ENCODE data around the gene ZNF804A.

ZNF804A gene

GRCh38 chr2:184589261-184589660, 9.1 kb upstream of the ZNF804A start:
- TF ChIP-seq, protein P1, sequence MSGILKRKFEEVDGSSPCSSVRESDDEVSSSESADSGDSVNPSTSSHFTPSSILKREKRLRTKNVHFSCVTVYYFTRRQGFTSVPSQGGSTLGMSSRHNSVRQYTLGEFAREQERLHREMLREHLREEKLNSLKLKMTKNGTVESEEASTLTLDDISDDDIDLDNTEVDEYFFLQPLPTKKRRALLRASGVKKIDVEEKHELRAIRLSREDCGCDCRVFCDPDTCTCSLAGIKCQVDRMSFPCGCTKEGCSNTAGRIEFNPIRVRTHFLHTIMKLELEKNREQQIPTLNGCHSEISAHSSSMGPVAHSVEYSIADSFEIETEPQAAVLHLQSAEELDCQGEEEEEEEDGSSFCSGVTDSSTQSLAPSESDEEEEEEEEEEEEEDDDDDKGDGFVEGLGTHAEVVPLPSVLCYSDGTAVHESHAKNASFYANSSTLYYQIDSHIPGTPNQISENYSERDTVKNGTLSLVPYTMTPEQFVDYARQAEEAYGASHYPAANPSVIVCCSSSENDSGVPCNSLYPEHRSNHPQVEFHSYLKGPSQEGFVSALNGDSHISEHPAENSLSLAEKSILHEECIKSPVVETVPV (CRISPR knock-in tag; IDR thresholded peaks at IDR 0.05), result no peak
- no peak for TF ChIP-seq ZNF565 (CRISPR knock-in tag; conservative IDR thresholded peaks at IDR 0.05; ENCODE audit: low read depth)
- TF ChIP-seq ARNTL (CRISPR knock-in tag; IDR thresholded peaks at IDR 0.05; ENCODE audit: borderline replicate concordance, low read depth), result no peak
- TF ChIP-seq RARB (CRISPR knock-in tag; IDR thresholded peaks at IDR 0.05), result no peak
- TF ChIP-seq GLIS3 (CRISPR knock-in tag; IDR thresholded peaks at IDR 0.05), result no peak
- TF ChIP-seq ZFP3 (CRISPR knock-in tag; IDR thresholded peaks at IDR 0.05), result no peak
- TF ChIP-seq, protein P2, sequence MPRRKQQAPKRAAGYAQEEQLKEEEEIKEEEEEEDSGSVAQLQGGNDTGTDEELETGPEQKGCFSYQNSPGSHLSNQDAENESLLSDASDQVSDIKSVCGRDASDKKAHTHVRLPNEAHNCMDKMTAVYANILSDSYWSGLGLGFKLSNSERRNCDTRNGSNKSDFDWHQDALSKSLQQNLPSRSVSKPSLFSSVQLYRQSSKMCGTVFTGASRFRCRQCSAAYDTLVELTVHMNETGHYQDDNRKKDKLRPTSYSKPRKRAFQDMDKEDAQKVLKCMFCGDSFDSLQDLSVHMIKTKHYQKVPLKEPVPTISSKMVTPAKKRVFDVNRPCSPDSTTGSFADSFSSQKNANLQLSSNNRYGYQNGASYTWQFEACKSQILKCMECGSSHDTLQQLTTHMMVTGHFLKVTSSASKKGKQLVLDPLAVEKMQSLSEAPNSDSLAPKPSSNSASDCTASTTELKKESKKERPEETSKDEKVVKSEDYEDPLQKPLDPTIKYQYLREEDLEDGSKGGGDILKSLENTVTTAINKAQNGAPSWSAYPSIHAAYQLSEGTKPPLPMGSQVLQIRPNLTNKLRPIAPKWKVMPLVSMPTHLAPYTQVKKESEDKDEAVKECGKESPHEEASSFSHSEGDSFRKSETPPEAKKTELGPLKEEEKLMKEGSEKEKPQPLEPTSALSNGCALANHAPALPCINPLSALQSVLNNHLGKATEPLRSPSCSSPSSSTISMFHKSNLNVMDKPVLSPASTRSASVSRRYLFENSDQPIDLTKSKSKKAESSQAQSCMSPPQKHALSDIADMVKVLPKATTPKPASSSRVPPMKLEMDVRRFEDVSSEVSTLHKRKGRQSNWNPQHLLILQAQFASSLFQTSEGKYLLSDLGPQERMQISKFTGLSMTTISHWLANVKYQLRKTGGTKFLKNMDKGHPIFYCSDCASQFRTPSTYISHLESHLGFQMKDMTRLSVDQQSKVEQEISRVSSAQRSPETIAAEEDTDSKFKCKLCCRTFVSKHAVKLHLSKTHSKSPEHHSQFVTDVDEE (CRISPR knock-in tag; IDR thresholded peaks at IDR 0.05), result no peak
- TF ChIP-seq ISL1 (CRISPR knock-in tag; IDR thresholded peaks at IDR 0.05), result no peak
- no peak; the same call in 1 of the 2 replicates for TF ChIP-seq BACH2 (CRISPR knock-in tag; IDR thresholded peaks at IDR 0.05; ENCODE audit: borderline replicate concordance)
- no peak for TF ChIP-seq OSR1 (CRISPR knock-in tag; IDR thresholded peaks at IDR 0.05)
- TF ChIP-seq PPARA (CRISPR knock-in tag; IDR thresholded peaks at IDR 0.05; ENCODE audit: borderline replicate concordance), result no peak
- no peak for TF ChIP-seq ZFP30 (CRISPR knock-in tag; IDR thresholded peaks at IDR 0.05)
- ATAC-seq, result no peak

DNA sequence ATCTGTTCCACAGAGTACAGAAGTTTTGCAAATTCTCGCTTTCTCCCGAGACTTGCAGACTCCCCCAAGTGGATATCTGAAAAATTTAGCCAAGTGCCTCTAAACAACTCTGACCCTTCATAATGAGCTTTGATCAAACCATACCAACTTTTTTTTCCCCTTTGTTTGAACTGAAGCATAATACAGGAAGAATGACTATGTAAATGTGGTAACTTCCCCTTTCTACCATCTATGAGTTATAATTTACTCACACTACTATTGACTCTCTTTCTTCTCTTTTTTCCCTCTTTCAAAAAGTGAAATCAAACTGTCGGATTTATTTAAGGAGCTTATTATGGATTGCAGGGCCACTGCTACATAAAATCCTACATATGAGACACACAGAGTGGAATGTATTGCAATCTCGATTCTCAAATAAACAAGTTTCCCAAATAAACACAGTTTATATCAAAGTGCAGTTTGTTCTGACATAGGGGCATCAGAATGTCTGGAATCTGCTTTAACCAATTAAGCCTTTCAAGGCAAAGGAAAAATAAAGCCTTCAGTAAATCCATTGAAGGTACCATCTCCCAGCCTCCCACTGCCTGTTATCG, 1.4 kb upstream of the ZNF804A start:
- TF ChIP-seq ZFP3 (CRISPR knock-in tag; IDR thresholded peaks at IDR 0.05), result no peak
- no peak for TF ChIP-seq GLIS3 (CRISPR knock-in tag; IDR thresholded peaks at IDR 0.05)
- no peak for TF ChIP-seq TCF4 (CRISPR knock-in tag; IDR thresholded peaks at IDR 0.05; ENCODE audit: borderline replicate concordance)
- TF ChIP-seq ISL1 (CRISPR knock-in tag; IDR thresholded peaks at IDR 0.05), result peak; percentile 43
- ATAC-seq, result peak; percentile 29

- ATAC-seq, result peak; percentile 74
- TF ChIP-seq ZNF565 (CRISPR knock-in tag; conservative IDR thresholded peaks at IDR 0.05; ENCODE audit: low read depth) (no peak), PPARA (CRISPR knock-in tag; IDR thresholded peaks at IDR 0.05; ENCODE audit: borderline replicate concordance) (no peak), BACH2 (CRISPR knock-in tag; IDR thresholded peaks at IDR 0.05; ENCODE audit: borderline replicate concordance) (no peak), ZNF70 (CRISPR knock-in tag; IDR thresholded peaks at IDR 0.05) (peak; percentile 46; the same call in 1 of the 2 replicates)
- TF ChIP-seq, protein P3, sequence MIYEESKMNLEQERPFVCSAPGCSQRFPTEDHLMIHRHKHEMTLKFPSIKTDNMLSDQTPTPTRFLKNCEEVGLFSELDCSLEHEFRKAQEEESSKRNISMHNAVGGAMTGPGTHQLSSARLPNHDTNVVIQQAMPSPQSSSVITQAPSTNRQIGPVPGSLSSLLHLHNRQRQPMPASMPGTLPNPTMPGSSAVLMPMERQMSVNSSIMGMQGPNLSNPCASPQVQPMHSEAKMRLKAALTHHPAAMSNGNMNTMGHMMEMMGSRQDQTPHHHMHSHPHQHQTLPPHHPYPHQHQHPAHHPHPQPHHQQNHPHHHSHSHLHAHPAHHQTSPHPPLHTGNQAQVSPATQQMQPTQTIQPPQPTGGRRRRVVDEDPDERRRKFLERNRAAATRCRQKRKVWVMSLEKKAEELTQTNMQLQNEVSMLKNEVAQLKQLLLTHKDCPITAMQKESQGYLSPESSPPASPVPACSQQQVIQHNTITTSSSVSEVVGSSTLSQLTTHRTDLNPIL (CRISPR knock-in tag; IDR thresholded peaks at IDR 0.05; ENCODE audit: low read depth), result no peak
Measured at GRCh38 chr2:184597571-184597991, 748 bp upstream of the ZNF804A start.

GRCh38 chr2:184598002-184598315, 370 bp upstream of the ZNF804A start:
- peak; percentile 12; the same call in 1 of the 3 replicates for ATAC-seq
- TF ChIP-seq TOX (CRISPR knock-in tag; IDR thresholded peaks at IDR 0.05; ENCODE audit: borderline replicate concordance) (no peak), ISL1 (CRISPR knock-in tag; IDR thresholded peaks at IDR 0.05) (no peak), GLIS3 (CRISPR knock-in tag; IDR thresholded peaks at IDR 0.05) (no peak), BACH2 (CRISPR knock-in tag; IDR thresholded peaks at IDR 0.05; ENCODE audit: borderline replicate concordance) (no peak), ARNTL (CRISPR knock-in tag; IDR thresholded peaks at IDR 0.05; ENCODE audit: borderline replicate concordance, low read depth) (no peak), POU6F1 (CRISPR knock-in tag; IDR thresholded peaks at IDR 0.05; ENCODE audit: borderline replicate concordance, low read depth) (no peak)
- TF ChIP-seq, protein P4, sequence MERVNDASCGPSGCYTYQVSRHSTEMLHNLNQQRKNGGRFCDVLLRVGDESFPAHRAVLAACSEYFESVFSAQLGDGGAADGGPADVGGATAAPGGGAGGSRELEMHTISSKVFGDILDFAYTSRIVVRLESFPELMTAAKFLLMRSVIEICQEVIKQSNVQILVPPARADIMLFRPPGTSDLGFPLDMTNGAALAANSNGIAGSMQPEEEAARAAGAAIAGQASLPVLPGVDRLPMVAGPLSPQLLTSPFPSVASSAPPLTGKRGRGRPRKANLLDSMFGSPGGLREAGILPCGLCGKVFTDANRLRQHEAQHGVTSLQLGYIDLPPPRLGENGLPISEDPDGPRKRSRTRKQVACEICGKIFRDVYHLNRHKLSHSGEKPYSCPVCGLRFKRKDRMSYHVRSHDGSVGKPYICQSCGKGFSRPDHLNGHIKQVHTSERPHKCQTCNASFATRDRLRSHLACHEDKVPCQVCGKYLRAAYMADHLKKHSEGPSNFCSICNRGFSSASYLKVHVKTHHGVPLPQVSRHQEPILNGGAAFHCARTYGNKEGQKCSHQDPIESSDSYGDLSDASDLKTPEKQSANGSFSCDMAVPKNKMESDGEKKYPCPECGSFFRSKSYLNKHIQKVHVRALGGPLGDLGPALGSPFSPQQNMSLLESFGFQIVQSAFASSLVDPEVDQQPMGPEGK (CRISPR knock-in tag; IDR thresholded peaks at IDR 0.05; ENCODE audit: borderline replicate concordance), result no peak

Data from SK-N-SH treated with all-trans-retinoic acid at 6 μM for 48 hours (cell line).